ENCODE measurements around the gene DENND1A.
"Not testable (repeated sequence)": the region's sequence is repeated elsewhere in the genome, so short reads cannot be mapped to it uniquely, and the experiment has no call there.

DENND1A gene

DNA sequence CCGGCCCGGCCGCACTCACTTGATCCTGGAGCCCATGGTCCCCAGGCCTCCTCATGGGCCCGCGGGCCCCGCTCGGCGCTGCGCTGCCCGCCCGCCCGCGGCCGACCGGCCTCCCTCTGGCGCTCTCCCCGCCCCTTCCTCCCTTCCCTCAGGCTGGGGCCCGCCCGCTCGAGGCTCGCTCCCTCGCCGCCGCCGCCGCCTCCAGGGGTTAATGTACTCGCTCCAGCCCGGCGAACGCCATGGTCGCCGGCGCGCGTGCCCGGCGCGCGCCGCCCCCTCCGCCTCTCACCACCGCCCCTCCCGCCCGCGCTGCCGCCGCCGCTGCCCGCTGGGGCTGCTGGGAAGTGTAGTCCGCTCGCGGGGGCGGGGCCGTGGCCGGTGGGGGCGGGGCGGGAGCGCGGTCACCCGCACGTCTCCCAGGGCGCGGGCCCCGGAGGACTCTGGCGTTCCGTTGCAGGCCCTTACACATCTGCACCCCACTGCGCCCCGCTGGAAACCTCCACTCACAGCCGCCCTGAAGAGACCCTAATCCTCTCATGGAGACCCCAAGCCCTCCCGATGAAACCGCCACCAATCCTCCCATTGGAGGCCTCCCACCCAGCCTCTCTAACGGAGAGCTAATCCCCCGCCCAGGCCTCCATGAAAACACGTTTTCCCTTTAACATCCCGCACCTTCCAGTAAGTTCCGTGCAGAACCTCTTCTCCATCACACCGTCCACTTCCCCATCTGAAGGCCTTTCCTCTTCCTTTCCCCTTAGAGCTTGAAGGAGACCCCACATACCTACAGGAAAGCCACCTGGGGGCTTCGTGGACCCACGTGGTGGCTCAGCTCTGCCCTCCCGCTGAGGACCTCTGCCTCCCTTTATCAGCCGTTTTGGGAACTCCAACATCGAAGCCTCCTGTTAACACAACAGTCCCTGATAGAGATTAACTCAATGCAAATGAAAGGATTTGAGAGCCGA lies at the start of gene DENND1A:
DENND1A (minus strand) TSS at position 257 of the 962 bp plus-strand sequence; CDS start at position 36, 221 bp downstream.
- DNase-seq: peak; percentile 81

DNA sequence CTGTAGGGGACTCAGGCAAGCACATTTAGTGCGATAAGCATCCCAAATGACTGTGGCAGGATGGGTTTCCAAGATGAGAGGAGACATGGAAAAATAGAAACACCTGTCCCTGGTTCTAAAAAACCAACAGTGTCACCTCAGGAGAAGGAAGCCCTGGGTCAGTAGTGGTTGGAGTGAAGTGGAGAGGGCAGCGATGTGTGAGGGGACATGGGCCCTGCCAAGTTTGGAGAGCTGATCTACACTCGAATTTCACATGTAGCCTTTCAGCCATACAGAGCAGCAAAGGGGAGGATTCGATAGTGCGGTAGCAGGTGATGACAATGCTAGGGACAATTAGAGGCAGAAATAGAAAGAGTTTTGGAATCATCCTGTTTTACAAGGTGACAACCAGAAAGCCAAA lies 49.1 kb upstream of the DENND1A start:
- no peak for DNase-seq

DNA sequence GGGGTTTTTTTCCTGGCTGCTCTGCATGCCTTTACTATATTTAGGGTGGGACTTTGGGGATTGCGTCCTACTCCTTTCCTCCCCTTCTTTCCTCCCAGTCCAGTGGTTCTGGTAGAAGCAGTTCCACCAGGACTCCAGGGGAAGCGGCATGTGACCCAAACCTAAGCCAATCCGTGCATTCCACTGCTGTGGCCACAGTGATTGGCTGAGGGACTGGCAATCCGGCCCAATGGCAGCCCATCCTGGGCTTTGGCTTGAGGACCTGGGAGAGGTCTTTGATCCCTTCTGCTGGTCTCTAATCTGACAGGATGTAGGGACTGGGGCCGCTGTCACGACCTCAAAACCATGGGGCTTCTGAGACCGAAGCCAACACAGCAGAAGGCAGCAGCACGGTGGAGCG lies 46.7 kb upstream of the DENND1A start:
- not testable (repeated sequence) for DNase-seq

DNA sequence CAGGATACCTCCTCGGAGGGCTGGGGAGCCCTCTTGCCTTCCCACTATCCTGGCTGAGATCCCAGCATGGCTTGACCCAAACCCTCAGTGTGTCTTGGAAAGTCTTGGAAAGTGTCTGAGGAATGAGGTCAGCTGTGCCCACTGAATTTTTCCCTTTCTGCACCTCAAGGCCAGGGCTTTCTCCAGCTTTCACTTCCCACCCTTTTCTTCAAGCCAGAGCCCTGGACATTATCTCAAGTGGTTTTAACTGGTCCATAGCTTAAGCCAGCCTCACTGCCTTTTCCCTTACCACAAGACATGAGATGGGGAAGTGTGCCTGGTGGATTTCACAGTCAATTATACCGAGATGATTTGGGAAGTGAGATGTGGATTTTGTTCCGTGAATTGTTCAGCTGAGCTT lies 45.9 kb upstream of the DENND1A start:
- no peak for DNase-seq

- no peak for DNase-seq
Measured at GRCh38 chr9:123974471-123974870, 44.5 kb upstream of the DENND1A start.

- DNase-seq: no peak
Measured at GRCh38 chr9:123973590-123974223, 43.8 kb upstream of the DENND1A start.

GRCh38 chr9:123972618-123973017 lies 42.7 kb upstream of the DENND1A start:
- no peak for DNase-seq

GRCh38 chr9:123967323-123967722 lies 37.4 kb upstream of the DENND1A start:
- DNase-seq: no peak

GRCh38 chr9:123965801-123966686 lies 36.1 kb upstream of the DENND1A start:
- no peak for DNase-seq

GRCh38 chr9:123964761-123965160 lies 34.8 kb upstream of the DENND1A start:
- no peak for DNase-seq

- DNase-seq: no peak
Measured at GRCh38 chr9:123960965-123961364, 31.0 kb upstream of the DENND1A start.

- no peak for DNase-seq
Measured at GRCh38 chr9:123960366-123960765, 30.4 kb upstream of the DENND1A start.

DNA sequence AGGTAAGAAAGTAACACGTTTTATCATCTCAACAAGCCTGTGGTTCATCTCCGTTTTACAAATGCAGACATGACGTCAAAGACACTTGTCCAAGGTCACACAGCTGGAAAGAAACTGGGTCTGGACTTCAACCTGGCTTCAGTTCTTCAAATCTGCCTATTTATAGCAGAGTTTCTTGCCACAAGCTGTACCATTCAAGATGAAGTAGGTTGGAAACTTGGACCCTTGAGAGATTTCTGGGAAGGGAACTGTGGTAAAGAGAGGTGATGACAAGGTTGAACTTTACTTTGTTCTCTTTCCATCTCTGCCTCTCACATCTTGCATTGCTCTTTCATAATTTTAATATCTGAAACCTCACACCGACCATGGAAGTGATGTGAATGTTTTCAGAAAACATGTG lies 29.9 kb upstream of the DENND1A start:
- DNase-seq: no peak

DNA sequence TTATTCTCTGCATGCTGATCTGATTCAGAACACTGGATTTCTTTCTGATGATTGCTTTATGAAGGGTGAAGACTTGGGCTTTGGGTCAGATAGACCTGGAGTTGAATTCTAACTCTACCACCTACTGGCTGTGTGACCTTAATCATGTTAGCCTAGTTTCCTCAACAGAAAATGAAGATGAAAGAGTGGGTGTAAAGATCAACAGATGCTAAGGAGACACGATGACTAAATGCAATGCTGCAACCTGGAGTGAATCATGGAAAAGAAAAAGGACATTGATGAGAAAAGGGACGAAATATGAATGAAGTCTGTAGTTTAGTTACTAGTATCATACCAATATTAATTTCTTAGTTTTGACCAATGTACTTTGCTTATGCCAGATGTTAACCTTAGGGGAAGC lies 27.8 kb upstream of the DENND1A start:
- no peak for DNase-seq

DNA sequence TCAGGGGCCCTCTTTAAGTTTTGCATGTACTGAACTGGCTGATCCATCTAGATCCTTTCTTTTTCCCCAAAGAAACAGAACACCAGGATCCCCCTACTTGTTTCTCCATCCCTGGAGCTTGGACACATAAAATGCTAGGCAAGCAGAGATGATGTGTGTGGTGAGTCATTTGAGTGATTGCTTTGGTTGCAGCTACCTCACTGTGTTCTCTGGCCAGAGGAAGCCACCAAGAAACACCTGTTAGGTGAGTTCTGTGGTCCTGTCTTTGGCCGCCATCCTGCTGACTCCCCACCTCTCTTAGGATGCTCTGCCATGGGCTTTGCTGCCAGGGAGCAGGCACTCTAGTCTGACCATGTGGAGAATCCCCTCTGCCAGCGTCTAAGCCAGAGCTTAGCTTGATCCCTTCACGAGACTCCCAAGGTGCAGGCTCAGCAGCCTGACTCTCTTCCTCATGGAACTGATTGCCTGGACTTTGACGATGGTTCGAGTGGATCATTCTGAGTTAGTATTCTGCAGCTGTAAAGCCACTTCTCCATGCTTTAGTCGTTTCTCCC lies 27.3 kb upstream of the DENND1A start:
- DNase-seq: no peak

DNA sequence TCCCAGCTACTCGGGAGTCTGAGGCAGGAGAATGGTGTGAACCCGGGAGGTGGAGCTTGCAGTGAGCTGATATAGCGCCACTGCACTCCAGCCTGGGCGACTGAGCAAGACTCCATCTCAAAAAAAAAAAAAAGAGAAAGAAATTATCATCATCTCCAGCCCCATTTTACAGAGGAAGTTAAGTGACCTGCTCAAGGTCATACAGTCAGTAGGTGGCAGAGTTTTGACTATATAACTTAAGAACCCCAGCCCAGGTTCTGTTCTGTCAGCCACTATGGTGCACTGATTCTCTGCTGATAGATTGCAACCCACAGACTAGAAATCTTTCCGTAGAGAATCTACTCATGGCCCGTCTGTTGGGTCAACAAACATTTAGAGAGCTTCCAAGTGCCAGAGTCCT lies 25.7 kb upstream of the DENND1A start:
- no peak for DNase-seq

DNA sequence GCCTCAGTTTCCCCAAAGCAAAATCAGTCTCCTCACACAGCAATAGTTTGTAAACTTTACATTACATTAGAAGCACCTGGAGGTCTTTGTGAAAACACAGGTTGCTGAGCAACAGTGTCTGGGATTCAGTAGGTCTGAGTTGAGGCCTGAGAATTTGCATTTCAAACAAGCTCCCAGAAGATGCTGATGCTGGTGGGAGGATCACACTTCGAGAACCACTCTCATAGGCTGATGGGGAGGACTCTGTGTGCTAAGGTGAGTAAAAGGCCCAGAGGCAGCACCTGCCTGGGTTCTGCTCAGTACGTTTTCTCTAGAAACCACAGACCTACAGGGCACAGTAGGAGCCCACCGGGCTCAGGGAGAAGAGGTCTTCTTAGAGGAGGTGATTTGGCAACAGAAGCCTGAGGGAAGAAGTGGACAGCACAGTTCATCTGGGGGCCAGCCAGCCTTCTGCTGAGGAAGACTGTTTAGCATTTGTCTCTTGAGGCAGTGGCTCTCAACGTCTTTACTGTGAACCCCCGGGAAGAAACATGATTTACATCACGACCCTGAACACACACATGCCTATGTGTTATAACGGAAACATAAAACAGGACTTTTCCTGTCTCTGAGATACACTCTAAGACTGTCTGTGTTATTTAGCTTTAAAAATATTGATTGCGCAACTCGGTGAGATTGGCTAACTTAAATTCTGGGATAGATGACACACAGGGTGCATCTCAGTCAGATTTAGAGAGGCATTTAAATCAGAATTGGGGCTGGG lies 24.8 kb upstream of the DENND1A start:
- DNase-seq: no peak

DNA sequence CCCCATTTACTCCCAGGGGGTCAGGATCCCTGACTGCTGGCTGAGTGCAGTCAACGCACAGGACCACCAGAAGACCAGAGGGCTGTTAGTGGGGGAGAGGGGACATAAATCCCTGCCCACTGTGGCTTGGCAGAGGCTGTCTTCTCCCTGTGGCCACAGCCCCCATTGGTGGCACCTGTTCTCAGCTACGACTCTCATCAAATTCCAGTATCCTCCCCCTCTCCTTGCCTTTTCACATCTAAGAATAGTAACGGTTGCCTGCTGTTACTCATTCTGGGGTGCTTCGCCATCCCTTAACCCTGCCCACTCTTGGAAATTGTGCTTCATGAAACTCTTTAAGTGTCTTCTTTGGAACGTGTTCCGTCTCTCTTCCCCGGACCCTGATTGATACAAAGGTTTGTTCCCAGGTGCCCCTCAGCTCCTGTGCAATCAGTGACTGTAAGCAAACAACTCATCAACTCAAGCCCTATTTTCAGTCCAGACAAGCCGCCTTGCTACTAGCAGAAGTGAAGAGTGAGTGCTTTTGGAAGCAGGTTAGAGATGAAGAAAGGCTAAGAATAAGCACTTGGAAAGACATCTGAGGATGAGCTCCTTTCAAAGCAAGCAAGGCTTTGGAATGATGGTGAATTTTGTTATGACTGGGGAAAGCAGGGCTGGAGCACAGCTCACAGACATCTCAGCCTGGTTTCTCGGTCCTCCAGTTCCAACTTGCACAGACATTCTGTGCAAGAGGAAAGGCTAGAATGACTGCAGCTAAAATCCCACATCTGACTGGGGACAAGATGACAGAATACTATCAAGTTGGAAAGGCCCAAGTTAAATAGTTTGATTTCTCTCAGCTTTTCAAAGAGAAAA lies 22.9 kb upstream of the DENND1A start:
- DNase-seq: no peak

DNA sequence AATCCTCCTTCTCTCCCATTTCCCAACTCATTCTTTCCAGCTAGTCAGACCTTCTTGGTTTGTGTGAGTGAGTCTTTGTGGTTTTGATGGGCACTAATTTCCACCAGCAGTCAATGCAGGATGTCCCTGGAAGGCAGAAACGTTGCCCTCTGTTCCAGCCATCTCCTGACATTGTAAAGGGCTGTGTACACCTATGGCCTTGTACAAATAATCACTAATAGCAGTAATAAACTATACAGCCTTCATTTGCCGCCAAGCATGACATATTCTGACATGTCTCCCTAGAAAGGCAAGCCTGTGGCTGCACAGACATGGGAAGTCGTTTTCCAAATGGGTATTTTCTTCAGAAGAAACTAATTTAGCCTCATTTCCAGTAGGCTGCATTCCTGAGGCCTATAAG lies 18.4 kb upstream of the DENND1A start:
- no peak for DNase-seq

GRCh38 chr9:123947326-123947725 lies 17.4 kb upstream of the DENND1A start:
- no peak for DNase-seq

Measured in KG1 (cell line).